ENCODE results near the gene RPL19. TPM values are rescaled to one million over a fixed set of nuclear protein-coding genes. Genes with fewer than 3 reads are reported as not detected.

The RPL19 gene
- total and polyA plus RNA-seq, 4 donors: 1,387 to 4,055 (median 1,971) TPM

GRCh38 chr17:39225308-39225958 lies 25.4 kb downstream of the RPL19 start, which contains the start of gene STAC2:
STAC2 (minus strand) TSS chr17:39225945; CDS start chr17:39225502, 443 bp downstream.
- Histone ChIP-seq H3K36me3 (ENCODE audit: control insufficient read depth in 4 of 4, insufficient read depth in 4 of 4, low read length in 4 of 4) (no peaks in the 10 kb centered on the region), H3K4me1 (ENCODE audit: control insufficient read depth in 5 of 5, insufficient read depth in 5 of 5, low read length in 5 of 5) (peaks cover 0 to 13% (median 0%) of the 10 kb centered on the region in 5 donors), H3K4me3 (no peak within 1 kb of the TSS), H3K27me3 (ENCODE audit: control insufficient read depth in 3 of 3, insufficient read depth in 3 of 3, low read length in 2 of 3) (peaks cover 0 to 32% (median 12%) of the 10 kb centered on the region in 3 donors), H3K9me3 (ENCODE audit: control insufficient read depth in 4 of 4, insufficient read depth in 3 of 4, low read length in 3 of 4) (no peaks in the 10 kb centered on the region), H3K9ac (ENCODE audit: insufficient read depth in 1 of 2, low read length in 2 of 2) (no peak within 1 kb of the TSS), H3K27ac (ENCODE audit: low read depth in 1 of 2, low read length in 1 of 2) (no peak within 1 kb of the TSS)
- no peak for TF ChIP-seq CTCF (IDR thresholded peaks at IDR 0.05; ENCODE audit: control extremely low read depth, extremely low read depth)
- ATAC-seq (ENCODE audit: insufficient read depth, low FRiP score): no peak
- 2 to 3% methylated on average over 46 to 68 of the region's 71 CpGs for WGBS, 2 donors
- peak in 1 of 3 donors; percentile 29 for DNase-seq

DNA sequence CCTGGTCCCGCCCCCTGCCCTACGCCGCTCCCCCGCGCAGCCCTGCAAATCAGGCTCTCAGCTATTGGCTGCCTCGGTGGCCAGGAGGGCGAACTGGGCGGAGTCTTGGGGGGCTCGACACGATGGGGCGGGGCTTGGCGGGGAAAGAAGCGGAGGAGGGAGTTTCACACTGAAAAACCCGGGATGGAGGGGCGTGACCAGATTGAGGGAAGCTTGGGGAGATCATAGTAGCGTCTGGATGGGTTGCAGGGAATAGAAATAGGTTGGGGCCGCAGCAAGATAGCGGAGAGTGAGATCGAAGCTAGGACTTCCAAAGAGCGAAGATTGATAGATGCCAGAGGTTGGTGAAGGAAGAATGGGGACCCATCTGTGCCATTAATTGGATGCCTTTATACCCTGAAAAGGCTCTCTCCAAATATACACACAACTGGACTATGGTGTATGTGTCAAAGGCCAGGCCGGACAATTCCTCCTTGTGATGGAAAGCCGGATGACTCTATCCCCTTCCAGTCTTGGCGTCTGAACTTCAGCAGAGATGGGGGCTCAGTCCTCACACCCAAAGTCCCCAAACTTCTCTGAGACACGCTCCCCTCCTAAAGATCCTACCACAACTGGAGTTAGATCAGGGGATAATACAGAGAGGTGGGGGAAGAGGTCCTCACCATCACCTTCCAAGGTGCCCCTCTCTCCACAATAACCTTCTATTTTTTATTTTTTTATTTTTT lies 26.0 kb downstream of the RPL19 start:
- Histone ChIP-seq H3K4me3 (no peak overlapping the region), H3K27me3 (ENCODE audit: control insufficient read depth in 3 of 3, insufficient read depth in 3 of 3, low read length in 2 of 3) (peaks cover 0 to 32% (median 12%) of the 10 kb centered on the region in 3 donors), H3K36me3 (ENCODE audit: control insufficient read depth in 4 of 4, insufficient read depth in 4 of 4, low read length in 4 of 4) (no peaks in the 10 kb centered on the region), H3K4me1 (ENCODE audit: control insufficient read depth in 5 of 5, insufficient read depth in 5 of 5, low read length in 5 of 5) (peaks cover 0 to 17% (median 2%) of the 10 kb centered on the region in 5 donors), H3K9me3 (ENCODE audit: control insufficient read depth in 4 of 4, insufficient read depth in 3 of 4, low read length in 3 of 4) (no peaks in the 10 kb centered on the region), H3K27ac (ENCODE audit: low read depth in 1 of 2, low read length in 1 of 2) (no peak overlapping the region), H3K9ac (ENCODE audit: insufficient read depth in 1 of 2, low read length in 2 of 2) (no peak overlapping the region)
- peak; percentile 92 to 93 (median 92) for DNase-seq
- WGBS, 2 donors: 17% methylated on average over 20 to 24 of the region's 24 CpGs
- ATAC-seq (ENCODE audit: insufficient read depth, low FRiP score): no peak
- no peak for TF ChIP-seq CTCF (IDR thresholded peaks at IDR 0.05; ENCODE audit: control extremely low read depth, extremely low read depth)

DNA sequence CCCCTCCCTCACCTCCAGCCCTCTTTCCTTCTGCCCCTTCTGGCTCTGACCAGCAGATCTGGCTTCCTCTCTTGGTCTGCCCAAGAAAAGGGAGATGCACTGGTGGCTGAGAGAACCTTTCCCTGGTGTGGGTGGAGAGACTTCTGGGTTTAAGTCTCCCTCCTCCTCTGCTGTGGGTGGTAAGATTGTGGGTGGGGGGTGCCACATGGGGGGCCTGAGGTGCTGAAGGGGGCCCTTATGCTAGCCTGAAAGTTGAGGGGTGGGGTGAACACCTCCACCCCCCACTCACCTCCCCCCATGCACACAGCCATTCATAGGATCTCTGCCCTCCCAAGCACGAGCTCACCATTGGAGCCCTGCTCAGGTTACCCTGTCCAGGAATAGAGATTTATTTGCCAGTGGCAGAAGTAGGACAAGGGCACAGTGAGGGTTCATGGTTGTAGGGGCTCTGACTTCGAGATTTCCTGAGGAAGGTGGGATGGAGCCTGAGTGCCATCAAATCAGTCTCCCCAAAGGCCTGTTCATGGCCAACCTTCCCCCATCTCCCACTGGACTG lies 27.4 kb downstream of the RPL19 start:
- Histone ChIP-seq H3K9ac (ENCODE audit: insufficient read depth in 1 of 2, low read length in 2 of 2) (no peak overlapping the region), H3K36me3 (ENCODE audit: control insufficient read depth in 4 of 4, insufficient read depth in 4 of 4, low read length in 4 of 4) (no peaks in the 10 kb centered on the region), H3K27me3 (ENCODE audit: control insufficient read depth in 3 of 3, insufficient read depth in 3 of 3, low read length in 2 of 3) (peaks cover 0 to 30% (median 12%) of the 10 kb centered on the region in 3 donors), H3K27ac (ENCODE audit: low read depth in 1 of 2, low read length in 1 of 2) (no peak overlapping the region), H3K9me3 (ENCODE audit: control insufficient read depth in 4 of 4, insufficient read depth in 3 of 4, low read length in 3 of 4) (no peaks in the 10 kb centered on the region), H3K4me1 (ENCODE audit: control insufficient read depth in 5 of 5, insufficient read depth in 5 of 5, low read length in 5 of 5) (peaks cover 0 to 30% (median 7%) of the 10 kb centered on the region in 5 donors), H3K4me3 (no peak overlapping the region)
- no peak for TF ChIP-seq CTCF (IDR thresholded peaks at IDR 0.05; ENCODE audit: control extremely low read depth, extremely low read depth)
- 66 to 79% methylated on average over 2 of the region's 2 CpGs for WGBS, 2 donors
- no peak for DNase-seq
- peak; percentile 7 for ATAC-seq (ENCODE audit: insufficient read depth, low FRiP score)

All from lung (tissue), 12 donors.